ENCODE results near the gene TAS1R2. TPM values are rescaled to one million over a fixed set of nuclear protein-coding genes. Genes with fewer than 3 reads are reported as not detected.
"Not testable (repeated sequence)": the region's sequence is repeated elsewhere in the genome, so short reads cannot be mapped to it uniquely, and the experiment has no call there.

TAS1R2 gene
- polyA plus RNA-seq, 2 donors: 0.01 TPM; not detected in 1

DNA sequence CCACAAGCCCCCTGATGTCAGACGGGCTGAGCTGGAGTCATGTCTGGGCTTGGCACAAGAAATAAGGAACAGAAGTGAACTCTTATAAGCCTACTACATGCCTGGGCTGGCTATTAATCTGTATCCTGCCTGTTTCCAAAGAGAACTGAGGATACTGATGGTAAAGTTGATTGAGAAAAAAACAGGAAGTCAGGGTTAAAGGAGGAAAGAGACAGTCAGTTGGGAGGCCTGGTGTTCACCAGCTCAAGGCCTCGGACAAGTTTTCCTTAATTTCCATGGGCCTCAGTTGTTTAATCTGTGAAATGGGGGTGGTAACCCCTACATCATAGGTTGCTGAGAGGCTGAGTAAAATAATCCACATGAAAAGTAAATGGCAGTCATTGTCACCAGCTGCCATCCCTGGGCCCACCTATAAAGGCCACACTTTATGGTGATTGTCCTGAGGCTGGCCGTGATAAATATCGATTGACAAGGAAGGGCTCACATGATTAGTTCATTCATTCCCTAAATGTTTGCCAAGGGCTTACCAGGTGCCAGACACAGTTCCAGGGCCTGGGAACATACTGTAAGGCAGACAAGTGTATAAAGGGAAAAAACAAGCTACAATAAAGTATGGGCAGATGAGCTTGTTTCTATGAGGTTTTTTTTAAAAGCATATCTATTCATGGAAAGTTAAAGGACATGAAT lies 40.0 kb upstream of the TAS1R2 start:
- H3K27ac ChIP-seq (ENCODE audit: low read depth in 2 of 2, low read length in 1 of 2): peak overlapping the region; percentile 52 to 60
- H3K27me3 ChIP-seq (ENCODE audit: control insufficient read depth in 1 of 2, insufficient read depth in 2 of 2, low read length in 2 of 2): no peaks in the 10 kb centered on the region
- 47 to 57% methylated on average over 4 of the region's 4 CpGs for WGBS, 2 donors
- H3K9me3 ChIP-seq (ENCODE audit: control insufficient read depth in 2 of 2, insufficient read depth in 1 of 2, low read depth in 1 of 2, low read length in 1 of 2): no peaks in the 10 kb centered on the region
- H3K36me3 ChIP-seq (ENCODE audit: control insufficient read depth in 2 of 2, insufficient read depth in 2 of 2, low read length in 1 of 2): peaks cover 2 to 6% of the 10 kb centered on the region in 2 donors
- peaks cover 3 to 17% of the 10 kb centered on the region in 2 donors for H3K4me1 ChIP-seq (ENCODE audit: control insufficient read depth in 2 of 2, insufficient read depth in 2 of 2, low read length in 1 of 2)
- H3K4me3 ChIP-seq (ENCODE audit: low read depth in 1 of 2, low read length in 2 of 2): no peak overlapping the region

GRCh38 chr1:18898567-18898966 lies 39.1 kb upstream of the TAS1R2 start:
- H3K36me3 ChIP-seq (ENCODE audit: control insufficient read depth in 2 of 2, insufficient read depth in 2 of 2, low read length in 1 of 2): peaks cover 2 to 6% of the 10 kb centered on the region in 2 donors
- peaks cover 3 to 17% of the 10 kb centered on the region in 2 donors for H3K4me1 ChIP-seq (ENCODE audit: control insufficient read depth in 2 of 2, insufficient read depth in 2 of 2, low read length in 1 of 2)
- 81 to 88% methylated on average over 8 of the region's 8 CpGs for WGBS, 2 donors
- H3K9me3 ChIP-seq (ENCODE audit: control insufficient read depth in 2 of 2, insufficient read depth in 1 of 2, low read depth in 1 of 2, low read length in 1 of 2): no peaks in the 10 kb centered on the region
- H3K27ac ChIP-seq (ENCODE audit: low read depth in 2 of 2, low read length in 1 of 2): no peak overlapping the region
- H3K27me3 ChIP-seq (ENCODE audit: control insufficient read depth in 1 of 2, insufficient read depth in 2 of 2, low read length in 2 of 2): no peaks in the 10 kb centered on the region
- H3K4me3 ChIP-seq (ENCODE audit: low read depth in 1 of 2, low read length in 2 of 2): no peak overlapping the region

- peaks cover 0 to 13% of the 10 kb centered on the region in 2 donors for H3K4me1 ChIP-seq (ENCODE audit: control insufficient read depth in 2 of 2, insufficient read depth in 2 of 2, low read length in 1 of 2)
- no peak overlapping the region for H3K27ac ChIP-seq (ENCODE audit: low read depth in 2 of 2, low read length in 1 of 2)
- H3K36me3 ChIP-seq (ENCODE audit: control insufficient read depth in 2 of 2, insufficient read depth in 2 of 2, low read length in 1 of 2): peaks cover 2 to 6% of the 10 kb centered on the region in 2 donors
- no peaks in the 10 kb centered on the region for H3K9me3 ChIP-seq (ENCODE audit: control insufficient read depth in 2 of 2, insufficient read depth in 1 of 2, low read depth in 1 of 2, low read length in 1 of 2)
- no peak overlapping the region for H3K4me3 ChIP-seq (ENCODE audit: low read depth in 1 of 2, low read length in 2 of 2)
- WGBS, 2 donors: 51 to 71% methylated on average over 6 of the region's 6 CpGs
- no peaks in the 10 kb centered on the region for H3K27me3 ChIP-seq (ENCODE audit: control insufficient read depth in 1 of 2, insufficient read depth in 2 of 2, low read length in 2 of 2)
Observed at GRCh38 chr1:18895317-18895716, 35.9 kb upstream of the TAS1R2 start.

GRCh38 chr1:18893120-18893519 lies 33.7 kb upstream of the TAS1R2 start:
- Histone ChIP-seq H3K9me3 (ENCODE audit: control insufficient read depth in 2 of 2, insufficient read depth in 1 of 2, low read depth in 1 of 2, low read length in 1 of 2) (no peaks in the 10 kb centered on the region), H3K27ac (ENCODE audit: low read depth in 2 of 2, low read length in 1 of 2) (no peak overlapping the region), H3K4me1 (ENCODE audit: control insufficient read depth in 2 of 2, insufficient read depth in 2 of 2, low read length in 1 of 2) (peaks cover 0 to 8% of the 10 kb centered on the region in 2 donors), H3K36me3 (ENCODE audit: control insufficient read depth in 2 of 2, insufficient read depth in 2 of 2, low read length in 1 of 2) (peaks cover 2 to 9% of the 10 kb centered on the region in 2 donors), H3K4me3 (ENCODE audit: low read depth in 1 of 2, low read length in 2 of 2) (no peak overlapping the region), H3K27me3 (ENCODE audit: control insufficient read depth in 1 of 2, insufficient read depth in 2 of 2, low read length in 2 of 2) (no peaks in the 10 kb centered on the region)
- 84 to 86% methylated on average over 7 of the region's 7 CpGs for WGBS, 2 donors

GRCh38 chr1:18891858-18892257 lies 32.4 kb upstream of the TAS1R2 start:
- not testable (repeated sequence) for H3K4me3 ChIP-seq (ENCODE audit: low read depth in 1 of 2, low read length in 2 of 2); H3K27ac ChIP-seq (ENCODE audit: low read depth in 2 of 2, low read length in 1 of 2); H3K4me1 ChIP-seq (ENCODE audit: control insufficient read depth in 2 of 2, insufficient read depth in 2 of 2, low read length in 1 of 2); H3K9me3 ChIP-seq (ENCODE audit: control insufficient read depth in 2 of 2, insufficient read depth in 1 of 2, low read depth in 1 of 2, low read length in 1 of 2); H3K27me3 ChIP-seq (ENCODE audit: control insufficient read depth in 1 of 2, insufficient read depth in 2 of 2, low read length in 2 of 2)
- peaks cover 2 to 11% of the 10 kb centered on the region in 2 donors for H3K36me3 ChIP-seq (ENCODE audit: control insufficient read depth in 2 of 2, insufficient read depth in 2 of 2, low read length in 1 of 2)
- 88 to 94% methylated on average over 7 of the region's 7 CpGs for WGBS, 2 donors

GRCh38 chr1:18891426-18891780 lies 31.9 kb upstream of the TAS1R2 start:
- Histone ChIP-seq H3K4me3 (ENCODE audit: low read depth in 1 of 2, low read length in 2 of 2) (no peak overlapping the region), H3K4me1 (ENCODE audit: control insufficient read depth in 2 of 2, insufficient read depth in 2 of 2, low read length in 1 of 2) (peaks cover 0 to 11% of the 10 kb centered on the region in 2 donors), H3K27ac (ENCODE audit: low read depth in 2 of 2, low read length in 1 of 2) (no peak overlapping the region), H3K36me3 (ENCODE audit: control insufficient read depth in 2 of 2, insufficient read depth in 2 of 2, low read length in 1 of 2) (peaks cover 2 to 8% of the 10 kb centered on the region in 2 donors), H3K27me3 (ENCODE audit: control insufficient read depth in 1 of 2, insufficient read depth in 2 of 2, low read length in 2 of 2) (no peaks in the 10 kb centered on the region), H3K9me3 (ENCODE audit: control insufficient read depth in 2 of 2, insufficient read depth in 1 of 2, low read depth in 1 of 2, low read length in 1 of 2) (no peaks in the 10 kb centered on the region)
- WGBS, 2 donors: 91 to 92% methylated on average over 7 of the region's 7 CpGs

DNA sequence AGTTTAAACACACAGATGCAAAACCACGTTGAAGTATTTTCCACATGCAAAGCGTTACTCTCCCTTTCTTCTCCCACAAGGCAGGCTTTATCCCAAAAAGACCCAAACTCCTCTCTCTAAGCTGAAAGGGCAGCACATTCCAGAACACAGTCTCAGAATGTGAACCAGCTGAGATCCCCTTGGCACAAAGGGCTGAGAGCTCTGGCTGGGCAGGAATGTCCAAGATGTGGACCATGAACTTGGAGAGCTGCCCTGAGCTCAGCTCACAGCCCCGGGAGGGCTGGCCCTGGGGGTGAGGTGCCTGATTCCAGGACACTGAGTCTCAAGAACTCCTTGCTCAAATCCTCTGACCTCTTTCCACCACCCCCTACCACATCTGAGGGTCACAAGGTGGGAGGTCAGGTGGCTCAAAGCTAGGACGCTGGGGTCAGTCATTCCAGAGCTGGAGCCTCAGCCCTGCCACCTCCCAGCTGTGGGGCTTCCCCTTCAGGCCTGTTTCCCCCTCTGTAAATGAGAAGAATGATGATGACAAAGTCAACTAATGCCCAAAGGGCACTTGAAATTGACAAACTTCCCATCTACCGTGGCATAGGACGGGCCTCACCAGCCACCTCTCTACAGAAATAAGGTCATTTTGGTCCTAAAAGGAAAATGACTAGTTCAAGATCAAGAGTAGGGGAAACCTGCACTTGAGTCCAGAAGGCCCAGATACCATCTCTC lies 31.4 kb upstream of the TAS1R2 start:
- Histone ChIP-seq H3K4me1 (ENCODE audit: control insufficient read depth in 2 of 2, insufficient read depth in 2 of 2, low read length in 1 of 2) (peaks cover 2 to 16% of the 10 kb centered on the region in 2 donors), H3K27me3 (ENCODE audit: control insufficient read depth in 1 of 2, insufficient read depth in 2 of 2, low read length in 2 of 2) (no peaks in the 10 kb centered on the region), H3K27ac (ENCODE audit: low read depth in 2 of 2, low read length in 1 of 2) (no peak overlapping the region), H3K9me3 (ENCODE audit: control insufficient read depth in 2 of 2, insufficient read depth in 1 of 2, low read depth in 1 of 2, low read length in 1 of 2) (no peaks in the 10 kb centered on the region), H3K36me3 (ENCODE audit: control insufficient read depth in 2 of 2, insufficient read depth in 2 of 2, low read length in 1 of 2) (peaks cover 0 to 8% of the 10 kb centered on the region in 2 donors), H3K4me3 (ENCODE audit: low read depth in 1 of 2, low read length in 2 of 2) (no peak overlapping the region)
- WGBS, 2 donors: 60 to 61% methylated on average over 6 of the region's 6 CpGs

DNA sequence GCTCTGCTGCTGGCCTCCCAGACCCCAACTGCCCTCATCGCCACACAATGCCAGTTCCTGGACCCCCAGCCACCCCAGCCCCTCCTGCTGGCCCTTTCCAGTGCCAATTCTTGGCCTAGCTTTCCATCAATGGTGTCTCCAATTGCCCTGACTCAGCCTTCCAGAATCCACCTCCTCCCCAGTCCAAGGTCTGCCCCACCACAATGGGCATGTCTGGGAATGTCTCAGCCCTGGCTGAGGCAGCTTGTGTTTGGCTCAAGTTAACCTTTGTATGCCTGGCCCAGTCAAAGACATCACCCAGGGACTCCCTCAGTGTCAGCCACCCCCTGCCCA lies 26.5 kb upstream of the TAS1R2 start:
- peak overlapping the region in 1 of 2 donors; percentile 58 for H3K27ac ChIP-seq (ENCODE audit: low read depth in 2 of 2, low read length in 1 of 2)
- H3K36me3 ChIP-seq (ENCODE audit: control insufficient read depth in 2 of 2, insufficient read depth in 2 of 2, low read length in 1 of 2): peaks cover 0 to 18% of the 10 kb centered on the region in 2 donors
- H3K4me1 ChIP-seq (ENCODE audit: control insufficient read depth in 2 of 2, insufficient read depth in 2 of 2, low read length in 1 of 2): peaks cover 5 to 24% of the 10 kb centered on the region in 2 donors
- no peaks in the 10 kb centered on the region for H3K9me3 ChIP-seq (ENCODE audit: control insufficient read depth in 2 of 2, insufficient read depth in 1 of 2, low read depth in 1 of 2, low read length in 1 of 2)
- 72 to 75% methylated on average over 1 of the region's 1 CpG for whole genome bisulfite sequencing, 2 donors
- H3K27me3 ChIP-seq (ENCODE audit: control insufficient read depth in 1 of 2, insufficient read depth in 2 of 2, low read length in 2 of 2): no peaks in the 10 kb centered on the region
- no peak overlapping the region for H3K4me3 ChIP-seq (ENCODE audit: low read depth in 1 of 2, low read length in 2 of 2)

- Histone ChIP-seq H3K4me3 (ENCODE audit: low read depth in 1 of 2, low read length in 2 of 2) (no peak overlapping the region), H3K9me3 (ENCODE audit: control insufficient read depth in 2 of 2, insufficient read depth in 1 of 2, low read depth in 1 of 2, low read length in 1 of 2) (no peaks in the 10 kb centered on the region), H3K27me3 (ENCODE audit: control insufficient read depth in 1 of 2, insufficient read depth in 2 of 2, low read length in 2 of 2) (no peaks in the 10 kb centered on the region), H3K4me1 (ENCODE audit: control insufficient read depth in 2 of 2, insufficient read depth in 2 of 2, low read length in 1 of 2) (peaks cover 5 to 26% of the 10 kb centered on the region in 2 donors), H3K27ac (ENCODE audit: low read depth in 2 of 2, low read length in 1 of 2) (no peak overlapping the region), H3K36me3 (ENCODE audit: control insufficient read depth in 2 of 2, insufficient read depth in 2 of 2, low read length in 1 of 2) (peaks cover 0 to 18% of the 10 kb centered on the region in 2 donors)
- WGBS, 2 donors: 79 to 85% methylated on average over 17 of the region's 17 CpGs
Observed at GRCh38 chr1:18885311-18886002, 26.0 kb upstream of the TAS1R2 start.

Measured in esophagus (tissue), 2 donors.